Forelimb muscle (tissue), 1 donor: ENCODE results near the gene CCDC170. TPM values are rescaled to one million over a fixed set of nuclear protein-coding genes. Genes with fewer than 3 reads are reported as not detected.
A peak's percentile ranks its signal among the peaks of the same experiment; 100 is the strongest.
"Not testable (repeated sequence)": the region's sequence is repeated elsewhere in the genome, so short reads cannot be mapped to it uniquely, and the experiment has no call there.

Experiments used
- DNase-seq: peaks from one replicate; pipeline ENCODE4 v3.0.0-alpha.2; 2013; ENCODE audit warnings: low read depth
- polyA plus RNA-seq: library from polyadenylated mRNA; unstranded; fragments of 120-200 nt; gene quantifications from one replicate; pipeline ENCODE4 v1.2.1, GENCODE V29; 2013; ENCODE audit not compliant: insufficient read length

The CCDC170 gene
- polyA plus RNA-seq, result 0.49 TPM

GRCh38 chr6:151493804-151494234 lies at the start of gene CCDC170:
Gene CCDC170 (plus strand): TSS chr6:151494017. CDS start chr6:151494129, 112 bp downstream.
- no peak for DNase-seq

GRCh38 chr6:151445482-151445881 lies 48.3 kb upstream of the CCDC170 start:
- DNase-seq, result no peak

GRCh38 chr6:151447237-151447636 lies 46.6 kb upstream of the CCDC170 start:
- no peak for DNase-seq

GRCh38 chr6:151448623-151449022 lies 45.2 kb upstream of the CCDC170 start:
- DNase-seq, result no peak

- DNase-seq, result not testable (repeated sequence)
Measured at GRCh38 chr6:151450928-151451327, 42.9 kb upstream of the CCDC170 start.

- no peak for DNase-seq
Measured at GRCh38 chr6:151451417-151451949, 42.3 kb upstream of the CCDC170 start.

GRCh38 chr6:151451950-151452749 lies 41.7 kb upstream of the CCDC170 start, which contains the start of gene RMND1:
Gene RMND1 (minus strand): TSS chr6:151452126. CDS start chr6:151445811, 6,315 bp downstream.
- DNase-seq, result peak; percentile 100

GRCh38 chr6:151452750-151453427 lies 40.9 kb upstream of the CCDC170 start:
- DNase-seq, result no peak

GRCh38 chr6:151455751-151456398 lies 37.9 kb upstream of the CCDC170 start:
- not testable (repeated sequence) for DNase-seq

- DNase-seq, result no peak
Measured at GRCh38 chr6:151461673-151462072, 32.1 kb upstream of the CCDC170 start.

- no peak for DNase-seq
Measured at GRCh38 chr6:151464702-151465101, 29.1 kb upstream of the CCDC170 start.

GRCh38 chr6:151475653-151476523 lies 17.9 kb upstream of the CCDC170 start:
- no peak for DNase-seq

- no peak for DNase-seq
Measured at GRCh38 chr6:151477726-151478125, 16.1 kb upstream of the CCDC170 start.

GRCh38 chr6:151478670-151479069 lies 15.1 kb upstream of the CCDC170 start:
- DNase-seq, result no peak

- DNase-seq, result no peak
Measured at GRCh38 chr6:151481786-151482185, 12.0 kb upstream of the CCDC170 start.

GRCh38 chr6:151482290-151482689 lies 11.5 kb upstream of the CCDC170 start:
- no peak for DNase-seq

GRCh38 chr6:151483994-151484393 lies 9.8 kb upstream of the CCDC170 start:
- DNase-seq, result no peak

- no peak for DNase-seq
Measured at GRCh38 chr6:151488226-151488625, 5.6 kb upstream of the CCDC170 start.

- no peak for DNase-seq
Measured at GRCh38 chr6:151490996-151491395, 2.8 kb upstream of the CCDC170 start.

GRCh38 chr6:151493161-151493803 lies 535 bp upstream of the CCDC170 start:
- DNase-seq, result no peak
